ENCODE results near the gene USP48.

USP48 gene

GRCh38 chr1:21638531-21639341 lies 144.2 kb downstream of the USP48 start:
- no peak overlapping the region for H3K9ac ChIP-seq (ENCODE audit: low read length)
- H3K36me3 ChIP-seq (replicated peaks; ENCODE audit: low read depth, low read length) = no peaks in the 10 kb centered on the region
- H3K4me1 ChIP-seq (ENCODE audit: low read length) = peaks cover 17% of the 10 kb centered on the region
- no peaks in the 10 kb centered on the region for H4K20me1 ChIP-seq (ENCODE audit: insufficient read depth, low read length)
- H2AFZ ChIP-seq (ENCODE audit: low read depth, low read length) = no peak overlapping the region
- H3K9me3 ChIP-seq (ENCODE audit: insufficient read depth, low read length) = no peaks in the 10 kb centered on the region
- peak overlapping the region; percentile 8; the same call in 1 of the 2 replicates for H3K27ac ChIP-seq (ENCODE audit: low read length)
- no peaks in the 10 kb centered on the region for H3K27me3 ChIP-seq (ENCODE audit: low read depth, low read length)
- TF ChIP-seq CTCF (IDR thresholded peaks at IDR 0.05; ENCODE audit: low read depth, low read length) (no peak), EZH2phosphoT487 (IDR thresholded peaks at IDR 0.05; ENCODE audit: low read depth) (no peak)
- H3K4me2 ChIP-seq (ENCODE audit: low read length) = peak overlapping the region; percentile 40
- no peaks in the 10 kb centered on the region for H3K79me2 ChIP-seq (ENCODE audit: low read length)
- no peak overlapping the region for H3K4me3 ChIP-seq (ENCODE audit: low read length)

DNA sequence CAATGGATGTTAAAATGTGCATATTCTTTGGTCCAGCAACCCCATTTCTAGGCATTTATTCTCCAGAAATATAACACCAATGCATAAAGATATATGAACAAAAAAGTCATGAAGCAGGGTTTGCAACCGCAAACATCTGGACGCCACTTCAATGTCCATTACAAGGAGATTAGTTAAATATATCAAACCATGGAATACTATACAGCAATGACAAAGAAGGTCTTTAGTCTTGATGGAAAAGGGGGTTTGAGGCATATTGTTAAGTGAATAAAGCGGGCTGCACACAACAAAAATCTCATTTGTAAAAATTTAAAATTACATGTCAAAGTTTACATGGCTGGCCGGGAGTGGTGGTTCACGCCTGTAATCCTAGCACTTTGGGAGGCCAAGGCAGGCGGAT lies 145.4 kb downstream of the USP48 start:
- TF ChIP-seq EZH2phosphoT487 (IDR thresholded peaks at IDR 0.05; ENCODE audit: low read depth) (no peak), CTCF (IDR thresholded peaks at IDR 0.05; ENCODE audit: low read depth, low read length) (no peak)
- no peaks in the 10 kb centered on the region for H4K20me1 ChIP-seq (ENCODE audit: insufficient read depth, low read length)

DNA sequence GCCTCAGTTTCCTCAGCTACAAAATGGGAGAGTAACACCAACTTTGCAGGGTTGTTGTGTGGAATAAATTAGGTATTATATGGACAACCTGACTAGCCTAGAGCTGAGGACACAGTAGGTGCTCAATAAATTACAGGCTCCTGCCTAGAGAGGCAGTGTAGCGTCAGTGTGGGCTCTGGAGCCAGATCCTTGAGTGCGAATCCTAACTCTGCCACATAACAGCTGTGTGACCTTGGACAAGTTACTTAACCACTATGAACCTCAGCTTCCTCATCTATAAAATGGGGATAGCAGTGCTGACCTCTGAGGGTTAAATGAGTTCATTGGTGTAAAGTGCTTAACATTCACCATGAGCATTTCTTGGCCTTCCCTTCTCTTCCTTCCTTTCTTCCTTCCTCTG lies 146.9 kb downstream of the USP48 start:
- Histone ChIP-seq H3K4me2 (ENCODE audit: low read length) (no peak overlapping the region), H3K79me2 (ENCODE audit: low read length) (no peaks in the 10 kb centered on the region), H4K20me1 (ENCODE audit: insufficient read depth, low read length) (no peaks in the 10 kb centered on the region), H3K9me3 (ENCODE audit: insufficient read depth, low read length) (no peaks in the 10 kb centered on the region), H3K27ac (ENCODE audit: low read length) (no peak overlapping the region), H2AFZ (ENCODE audit: low read depth, low read length) (no peak overlapping the region), H3K27me3 (ENCODE audit: low read depth, low read length) (no peaks in the 10 kb centered on the region), H3K36me3 (replicated peaks; ENCODE audit: low read depth, low read length) (no peaks in the 10 kb centered on the region), H3K9ac (ENCODE audit: low read length) (no peak overlapping the region), H3K4me1 (ENCODE audit: low read length) (peaks cover 17% of the 10 kb centered on the region), H3K4me3 (ENCODE audit: low read length) (no peak overlapping the region)
- TF ChIP-seq EZH2phosphoT487 (IDR thresholded peaks at IDR 0.05; ENCODE audit: low read depth) (no peak), CTCF (IDR thresholded peaks at IDR 0.05; ENCODE audit: low read depth, low read length) (no peak)

More for the DNA sequence above, 145.4 kb downstream of the USP48 start:
- Histone ChIP-seq H3K36me3 (replicated peaks; ENCODE audit: low read depth, low read length) (no peaks in the 10 kb centered on the region), H3K4me3 (ENCODE audit: low read length) (no peak overlapping the region), H3K27me3 (ENCODE audit: low read depth, low read length) (no peaks in the 10 kb centered on the region), H3K79me2 (ENCODE audit: low read length) (no peaks in the 10 kb centered on the region), H2AFZ (ENCODE audit: low read depth, low read length) (no peak overlapping the region), H3K4me1 (ENCODE audit: low read length) (peaks cover 17% of the 10 kb centered on the region), H3K27ac (ENCODE audit: low read length) (no peak overlapping the region), H3K9ac (ENCODE audit: low read length) (no peak overlapping the region), H3K9me3 (ENCODE audit: insufficient read depth, low read length) (no peaks in the 10 kb centered on the region), H3K4me2 (ENCODE audit: low read length) (no peak overlapping the region)

GRCh38 chr1:21634806-21635535 lies 148.0 kb downstream of the USP48 start:
- H3K4me2 ChIP-seq (ENCODE audit: low read length) = no peak overlapping the region
- H3K79me2 ChIP-seq (ENCODE audit: low read length) = no peaks in the 10 kb centered on the region
- no peaks in the 10 kb centered on the region for H3K27me3 ChIP-seq (ENCODE audit: low read depth, low read length)
- H2AFZ ChIP-seq (ENCODE audit: low read depth, low read length) = no peak overlapping the region
- H3K4me1 ChIP-seq (ENCODE audit: low read length) = peaks cover 17% of the 10 kb centered on the region
- H3K9ac ChIP-seq (ENCODE audit: low read length) = no peak overlapping the region
- TF ChIP-seq CTCF (IDR thresholded peaks at IDR 0.05; ENCODE audit: low read depth, low read length) (no peak), EZH2phosphoT487 (IDR thresholded peaks at IDR 0.05; ENCODE audit: low read depth) (no peak)
- H3K27ac ChIP-seq (ENCODE audit: low read length) = no peak overlapping the region
- no peaks in the 10 kb centered on the region for H3K9me3 ChIP-seq (ENCODE audit: insufficient read depth, low read length)
- no peaks in the 10 kb centered on the region for H4K20me1 ChIP-seq (ENCODE audit: insufficient read depth, low read length)
- H3K36me3 ChIP-seq (replicated peaks; ENCODE audit: low read depth, low read length) = no peaks in the 10 kb centered on the region
- H3K4me3 ChIP-seq (ENCODE audit: low read length) = no peak overlapping the region
